Iris pigment epithelial cell (primary cell): ENCODE results near the gene CAMK1G.

Experiments
- DNase-seq: peaks from one replicate; pipeline ENCODE4 v3.0.0-alpha.2; 2011; ENCODE audit warnings: low read depth

CAMK1G gene

GRCh38 chr1:209565759-209566678, 17.5 kb upstream of the CAMK1G start:
- DNase-seq: peak; percentile 82

GRCh38 chr1:209567698-209568175, 15.8 kb upstream of the CAMK1G start:
- peak; percentile 63 for DNase-seq

GRCh38 chr1:209569455-209570207, 13.9 kb upstream of the CAMK1G start:
- peak; percentile 79 for DNase-seq

GRCh38 chr1:209570743-209571142, 12.8 kb upstream of the CAMK1G start:
- DNase-seq: no peak

GRCh38 chr1:209576392-209577197, 6.9 kb upstream of the CAMK1G start:
- peak; percentile 53 for DNase-seq

GRCh38 chr1:209577346-209577745, 6.2 kb upstream of the CAMK1G start:
- no peak for DNase-seq

- DNase-seq: no peak
Observed at GRCh38 chr1:209580577-209580976, 2.9 kb upstream of the CAMK1G start.

GRCh38 chr1:209584231-209584672, 738 bp downstream of the CAMK1G start:
- no peak for DNase-seq

GRCh38 chr1:209585197-209585596, 1.7 kb downstream of the CAMK1G start:
- no peak for DNase-seq

- DNase-seq: peak; percentile 32
Observed at GRCh38 chr1:209585672-209586071, 2.2 kb downstream of the CAMK1G start.

- no peak for DNase-seq
Observed at GRCh38 chr1:209586221-209586740, 2.8 kb downstream of the CAMK1G start.

GRCh38 chr1:209587789-209588188, 4.3 kb downstream of the CAMK1G start:
- DNase-seq: no peak

- peak; percentile 32 for DNase-seq
Observed at GRCh38 chr1:209589440-209589839, 5.9 kb downstream of the CAMK1G start.

- no peak for DNase-seq
Observed at GRCh38 chr1:209589863-209590262, 6.3 kb downstream of the CAMK1G start.

- DNase-seq: peak; percentile 39
Observed at GRCh38 chr1:209590405-209590804, 6.9 kb downstream of the CAMK1G start.

- DNase-seq: no peak
Observed at GRCh38 chr1:209593747-209594146, 10.2 kb downstream of the CAMK1G start.

- no peak for DNase-seq
Observed at GRCh38 chr1:209594440-209594839, 10.9 kb downstream of the CAMK1G start.

- no peak for DNase-seq
Observed at GRCh38 chr1:209595028-209595427, 11.5 kb downstream of the CAMK1G start.

GRCh38 chr1:209595599-209596285, 12.2 kb downstream of the CAMK1G start:
- DNase-seq: no peak

GRCh38 chr1:209597499-209597898, 14.0 kb downstream of the CAMK1G start:
- no peak for DNase-seq

GRCh38 chr1:209598227-209598626, 14.7 kb downstream of the CAMK1G start:
- no peak for DNase-seq
